Loucy (cell line): ENCODE data around the gene VPS13D.

ENCODE experiments used
- CTCF ChIP-seq: fragments of 200-600 bp; sonication (generic); conservative IDR thresholded peaks from 2 replicates; pipeline ENCODE4 v1.5.1; 2014; ENCODE audit warnings: mild to moderate bottlenecking, antibody characterized with exemption, low read length
- EZH2phosphoT487 ChIP-seq: fragments of 200-600 bp; IDR thresholded peaks from 2 replicates; pipeline ENCODE4 v1.6.1; 2018; ENCODE audit warnings: antibody characterized with exemption, mild to moderate bottlenecking, moderate library complexity, borderline replicate concordance

- TF ChIP-seq CTCF, result no peak
- no peak for TF ChIP-seq EZH2phosphoT487
These were observed 246.1 kb downstream of the VPS13D start for GRCh38 chr1:12475947-12476346.
